G401.6 (cell line): ENCODE measurements around the gene HDHD5.

Experiments
- FAIRE-seq: peaks from 2 replicates; lab custom pipeline; 2012; peaks lifted over from hg19 to GRCh38; lab: Jason Lieb, UNC

The HDHD5 gene

GRCh38 chr22:17105143-17106129 lies 53.6 kb downstream of the HDHD5 start:
- no peak for FAIRE-seq

GRCh38 chr22:17104336-17104935 lies 54.6 kb downstream of the HDHD5 start:
- no peak for FAIRE-seq

GRCh38 chr22:17103351-17103750 lies 55.7 kb downstream of the HDHD5 start:
- FAIRE-seq: no peak

- no peak for FAIRE-seq
Measured at GRCh38 chr22:17102297-17102667, 56.8 kb downstream of the HDHD5 start.

- no peak for FAIRE-seq
Measured at GRCh38 chr22:17101475-17102296, 57.4 kb downstream of the HDHD5 start.

- FAIRE-seq: no peak
Measured at GRCh38 chr22:17100621-17101020, 58.5 kb downstream of the HDHD5 start.

- no peak for FAIRE-seq
Measured at GRCh38 chr22:17098379-17098819, 60.7 kb downstream of the HDHD5 start.

- FAIRE-seq: no peak
Measured at GRCh38 chr22:17097701-17098100, 61.4 kb downstream of the HDHD5 start.

GRCh38 chr22:17097062-17097461 lies 62.0 kb downstream of the HDHD5 start:
- FAIRE-seq: no peak

- no peak for FAIRE-seq
Measured at GRCh38 chr22:17096071-17096470, 63.0 kb downstream of the HDHD5 start.

GRCh38 chr22:17095538-17095937 lies 63.5 kb downstream of the HDHD5 start:
- FAIRE-seq: no peak

GRCh38 chr22:17093081-17093480 lies 66.0 kb downstream of the HDHD5 start:
- no peak for FAIRE-seq

GRCh38 chr22:17091851-17092250 lies 67.2 kb downstream of the HDHD5 start:
- no peak for FAIRE-seq

- no peak for FAIRE-seq
Measured at GRCh38 chr22:17090550-17090949, 68.5 kb downstream of the HDHD5 start.
